GM21717 (cell line): Measurements from ENCODE around the gene RIMKLB.
"Not testable (repeated sequence)": the region's sequence is repeated elsewhere in the genome, so short reads cannot be mapped to it uniquely, and the experiment has no call there.

Experiments used
- ATAC-seq: cut with Tn5 transposase; IDR thresholded peaks from one replicate; pipeline ENCODE4 v1.9.1; 2021; ENCODE audit warnings: mild to moderate bottlenecking, moderate library complexity; ENCODE audit not compliant: unreplicated experiment

The RIMKLB gene

GRCh38 chr12:8689681-8690080 is 8.1 kb upstream of the RIMKLB start:
- ATAC-seq: no peak

GRCh38 chr12:8692573-8692972 is 5.2 kb upstream of the RIMKLB start:
- no peak for ATAC-seq

GRCh38 chr12:8695116-8695515 is 2.7 kb upstream of the RIMKLB start:
- no peak for ATAC-seq

GRCh38 chr12:8696442-8697090 is 1.2 kb upstream of the RIMKLB start:
- no peak for ATAC-seq

GRCh38 chr12:8697120-8697475 is 693 bp upstream of the RIMKLB start:
- ATAC-seq: peak; percentile 29

- peak; percentile 52 for ATAC-seq
These were observed 501 bp downstream of the RIMKLB start for GRCh38 chr12:8698132-8698851.

GRCh38 chr12:8698879-8699278 is 1.1 kb downstream of the RIMKLB start:
- ATAC-seq: no peak

- ATAC-seq: no peak
These were observed 1.9 kb downstream of the RIMKLB start for GRCh38 chr12:8699714-8700113.

- no peak for ATAC-seq
These were observed 3.4 kb downstream of the RIMKLB start for GRCh38 chr12:8701046-8701660.

GRCh38 chr12:8702159-8702558 is 4.4 kb downstream of the RIMKLB start:
- ATAC-seq: no peak

- ATAC-seq: no peak
These were observed 11.5 kb downstream of the RIMKLB start for GRCh38 chr12:8709124-8709830.

- no peak for ATAC-seq
These were observed 14.8 kb downstream of the RIMKLB start for GRCh38 chr12:8712572-8712971.

GRCh38 chr12:8722286-8722800 is 24.6 kb downstream of the RIMKLB start:
- no peak for ATAC-seq

- no peak for ATAC-seq
These were observed 37.1 kb downstream of the RIMKLB start for GRCh38 chr12:8734873-8735381.

- ATAC-seq: no peak
These were observed 44.7 kb downstream of the RIMKLB start for GRCh38 chr12:8742501-8742900.

- ATAC-seq: not testable (repeated sequence)
These were observed 45.3 kb downstream of the RIMKLB start for GRCh38 chr12:8743121-8743520.

- ATAC-seq: not testable (repeated sequence)
These were observed 47.8 kb downstream of the RIMKLB start for GRCh38 chr12:8745631-8746030.

GRCh38 chr12:8746046-8746445 is 48.3 kb downstream of the RIMKLB start:
- no peak for ATAC-seq

- ATAC-seq: not testable (repeated sequence)
These were observed 62.3 kb downstream of the RIMKLB start for GRCh38 chr12:8760076-8760475.

- not testable (repeated sequence) for ATAC-seq
These were observed 64.9 kb downstream of the RIMKLB start for GRCh38 chr12:8762701-8763100.

- ATAC-seq: not testable (repeated sequence)
These were observed 68.3 kb downstream of the RIMKLB start for GRCh38 chr12:8766121-8766520.
